Erythroblast (primary cell): Measurements from ENCODE around the gene AKAIN1.
A peak's percentile ranks its signal among the peaks of the same experiment; 100 is the strongest.

Source experiments
- DNase-seq, 2 experiments: peaks; one replicate each; lab custom pipeline; 2025; lab: John Stamatoyannopoulos, UW
- GATA1 ChIP-seq: IDR thresholded peaks from 2 replicates; pipeline ENCODE4 v1.6.1; 2011; ENCODE audit warnings: low read depth, mild to moderate bottlenecking, control low read depth, low read length, moderate library complexity
- POLR2A ChIP-seq: IDR thresholded peaks from 2 replicates; pipeline ENCODE4 v1.6.1; 2011; ENCODE audit warnings: mild to moderate bottlenecking, low read length

AKAIN1 gene, protein sequence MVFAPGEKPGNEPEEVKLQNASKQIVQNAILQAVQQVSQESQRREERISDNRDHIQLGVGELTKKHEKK

DNA sequence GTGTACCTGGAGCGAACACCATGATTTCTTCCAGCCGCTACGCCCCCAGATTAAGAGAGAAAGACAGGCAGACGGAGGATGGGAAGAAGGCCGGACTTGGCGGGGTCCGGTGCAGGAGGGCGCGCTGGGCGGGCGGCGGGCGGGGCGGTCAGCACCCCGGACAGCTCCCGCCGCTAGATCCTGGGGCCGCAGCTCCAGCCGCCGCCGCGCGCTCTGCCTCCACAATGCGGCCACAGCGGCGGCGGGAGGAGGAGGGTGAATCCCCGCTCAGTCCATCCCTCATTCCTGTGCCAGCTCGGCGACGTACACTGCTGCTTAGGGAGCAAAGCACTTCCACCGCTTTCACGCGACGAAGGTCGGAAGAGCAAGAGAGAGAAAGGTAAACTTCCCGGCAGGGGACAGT is at the start of gene AKAIN1:
Gene AKAIN1 (minus strand): TSS at position 226 of the 403 bp plus-strand sequence. CDS start 204 bp downstream, at position 22.
- no peak for TF ChIP-seq GATA1
- peak; percentile 50 for DNase-seq

DNA sequence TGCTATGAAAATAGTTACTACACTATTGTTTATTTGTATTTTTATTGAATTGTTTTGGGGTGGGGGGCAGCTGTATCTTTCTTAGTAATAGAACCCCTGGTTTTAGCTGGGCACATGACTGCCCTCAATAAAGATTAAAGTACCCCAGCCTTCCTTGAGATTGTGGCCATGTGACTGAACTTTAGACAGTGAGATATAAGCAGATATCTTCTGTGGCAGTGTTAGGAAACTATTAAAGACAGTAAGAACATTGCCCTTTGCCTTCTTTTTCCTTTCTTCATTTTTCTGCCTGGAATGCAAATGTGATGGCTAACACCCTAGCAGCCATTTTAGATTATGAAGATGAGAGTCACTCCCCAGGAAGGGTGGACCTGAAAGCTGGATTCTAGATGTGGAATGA is 47.9 kb upstream of the AKAIN1 start:
- DNase-seq, result no peak
- TF ChIP-seq GATA1, result no peak
- TF ChIP-seq POLR2A, result no peak

DNA sequence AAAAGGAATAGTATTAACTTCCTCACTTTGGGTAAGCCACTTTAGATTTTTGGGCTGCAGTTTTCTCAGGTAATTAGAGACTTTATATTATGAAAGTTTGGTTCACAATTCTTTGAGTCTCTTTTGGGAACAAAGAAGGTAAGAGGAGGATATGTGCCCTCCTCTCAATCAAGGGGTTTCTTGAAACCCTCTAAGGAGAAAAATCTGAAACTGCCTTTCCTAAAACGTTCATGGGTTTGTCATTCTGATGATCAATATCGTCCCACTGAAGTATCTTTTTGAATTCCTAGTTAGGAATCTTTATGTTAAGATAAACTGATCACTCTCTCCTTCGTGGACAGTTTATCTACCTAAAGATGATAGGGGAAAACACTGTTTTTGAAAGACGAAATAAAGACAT is 42.4 kb upstream of the AKAIN1 start:
- DNase-seq, result no peak
- TF ChIP-seq GATA1, result no peak
- TF ChIP-seq POLR2A, result no peak

DNA sequence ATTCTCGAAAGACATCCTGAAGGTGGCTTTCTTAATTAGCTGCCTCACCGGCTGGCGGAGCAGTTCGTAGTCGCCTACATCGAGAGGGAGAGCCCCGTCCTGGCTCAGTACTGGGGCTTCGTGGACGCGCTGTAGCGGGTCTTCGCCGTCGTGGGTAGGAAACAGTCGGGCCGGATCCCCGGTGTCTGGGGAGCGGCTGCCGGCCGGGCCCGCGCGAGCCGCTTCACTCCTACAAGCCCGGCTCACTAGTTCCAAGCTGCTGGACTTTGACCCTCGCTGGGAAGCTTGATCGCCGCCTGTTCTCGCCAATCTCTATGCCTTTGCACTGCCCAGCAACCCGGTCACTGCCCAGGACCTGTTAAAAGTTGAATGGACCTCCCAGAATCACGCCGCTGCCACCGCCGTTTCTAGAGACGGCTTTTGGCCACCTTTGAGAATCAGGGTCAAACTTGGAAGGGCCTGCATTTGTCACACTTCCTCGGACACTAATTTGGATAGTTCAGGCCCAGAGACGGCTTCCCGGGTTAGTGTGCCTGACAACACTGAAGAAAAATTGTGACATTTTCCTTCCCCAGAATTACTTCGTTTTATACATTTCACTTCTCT is 41.4 kb upstream of the AKAIN1 start:
- TF ChIP-seq GATA1, result no peak
- TF ChIP-seq POLR2A, result no peak
- DNase-seq, result peak; percentile 80 to 87

DNA sequence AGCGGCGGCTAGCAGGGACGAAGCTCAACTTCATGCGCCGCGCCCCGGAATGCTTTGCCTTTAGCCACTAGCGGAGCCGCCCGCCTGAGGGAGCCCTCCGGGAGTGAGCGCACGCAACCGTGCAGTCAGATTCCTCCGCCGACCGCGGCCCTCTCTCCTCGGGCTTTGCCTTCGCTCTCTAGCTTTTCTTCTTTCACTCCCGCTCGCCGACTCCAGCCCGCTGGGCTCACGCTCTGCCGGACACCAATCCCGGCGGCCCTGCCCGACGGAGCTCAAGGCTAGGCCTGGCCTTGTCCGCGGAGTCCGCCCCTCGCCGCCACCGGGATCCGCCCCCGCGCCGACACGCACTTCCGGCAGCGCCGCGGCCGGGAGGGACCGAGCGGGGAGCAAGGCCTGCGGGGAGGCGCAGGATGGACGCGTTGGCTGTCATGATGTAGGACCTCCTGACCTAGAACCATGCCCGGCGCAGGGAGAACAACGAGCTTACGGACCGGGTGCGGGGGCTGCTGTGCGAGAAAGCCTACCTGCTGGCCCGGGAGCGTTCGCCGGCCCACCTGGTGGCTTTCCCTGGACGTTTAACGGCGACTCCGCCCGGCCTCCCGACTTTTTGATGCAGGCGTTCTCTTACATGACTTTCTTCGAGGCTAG is 40.8 kb upstream of the AKAIN1 start:
- TF ChIP-seq POLR2A (peak; percentile 79), GATA1 (no peak)
- peak; percentile 96 to 98 for DNase-seq

DNA sequence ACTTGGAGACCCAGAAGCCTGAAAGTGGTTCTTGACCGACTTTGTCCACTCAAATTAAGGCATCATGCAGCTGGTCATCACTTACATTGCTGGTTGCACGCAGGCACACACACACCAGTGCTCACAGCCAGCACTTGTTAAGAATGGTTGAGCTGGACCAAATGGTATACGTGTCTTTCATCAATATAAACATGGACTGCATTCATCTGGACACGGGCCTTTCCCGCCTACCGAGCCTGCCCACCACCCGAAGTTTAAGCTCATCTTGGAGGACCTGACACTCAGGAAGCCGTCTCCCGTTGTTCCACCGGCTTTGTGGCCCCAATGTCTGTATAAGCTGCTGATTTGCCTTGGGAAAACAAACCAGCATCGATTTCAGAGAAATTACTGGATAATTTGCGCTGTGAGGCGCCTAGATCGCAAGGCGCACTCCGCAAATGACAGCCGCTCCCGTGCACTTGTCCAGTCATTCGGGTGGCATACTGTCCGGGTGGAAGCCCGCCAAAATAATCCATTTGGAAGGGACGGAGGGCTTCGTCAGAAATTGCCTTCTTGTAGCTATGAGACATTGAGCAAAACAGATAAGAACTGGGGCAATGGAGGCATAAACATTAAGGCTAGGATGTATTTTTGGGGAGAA is 40.1 kb upstream of the AKAIN1 start:
- TF ChIP-seq POLR2A (no peak), GATA1 (no peak)

DNA sequence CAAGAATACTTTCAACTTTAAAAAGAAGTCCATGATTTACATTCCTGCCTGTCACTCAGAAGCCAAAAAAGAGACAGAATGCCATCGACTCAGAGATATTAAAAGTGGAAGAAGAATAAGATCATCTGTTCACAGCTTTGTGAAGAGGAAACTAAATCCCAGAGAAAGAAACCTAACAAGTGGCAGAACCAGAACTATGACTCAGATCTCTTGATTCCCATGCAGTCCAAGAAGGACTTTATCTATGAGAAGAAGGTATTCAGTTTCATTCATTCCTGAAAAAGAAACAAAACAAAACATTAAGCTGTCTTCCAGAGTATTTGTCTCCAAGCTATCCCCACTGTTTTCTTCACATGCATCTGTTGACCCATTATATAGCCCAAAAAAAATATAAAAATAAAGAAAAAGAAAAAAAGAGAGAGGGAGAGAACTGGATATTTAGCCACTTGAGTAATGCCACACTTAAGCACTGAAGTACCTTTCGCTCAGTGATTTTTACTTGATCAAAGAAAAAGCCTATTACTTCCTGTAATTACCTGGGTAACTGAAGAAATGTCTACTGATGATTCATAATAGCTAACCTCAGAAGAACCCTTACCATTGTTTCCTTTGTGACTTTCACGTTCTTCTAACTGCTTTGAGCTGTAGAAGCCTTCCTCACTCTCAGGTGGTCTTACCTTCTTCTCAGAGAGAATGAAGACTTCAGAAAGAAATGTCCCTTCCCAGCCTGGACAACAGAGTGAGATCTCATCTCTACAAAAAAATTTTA is 17.7 kb upstream of the AKAIN1 start:
- no peak for DNase-seq
- no peak for TF ChIP-seq POLR2A
- TF ChIP-seq GATA1, result no peak

More for the DNA sequence above, 40.1 kb upstream of the AKAIN1 start:
- DNase-seq, result no peak

DNA sequence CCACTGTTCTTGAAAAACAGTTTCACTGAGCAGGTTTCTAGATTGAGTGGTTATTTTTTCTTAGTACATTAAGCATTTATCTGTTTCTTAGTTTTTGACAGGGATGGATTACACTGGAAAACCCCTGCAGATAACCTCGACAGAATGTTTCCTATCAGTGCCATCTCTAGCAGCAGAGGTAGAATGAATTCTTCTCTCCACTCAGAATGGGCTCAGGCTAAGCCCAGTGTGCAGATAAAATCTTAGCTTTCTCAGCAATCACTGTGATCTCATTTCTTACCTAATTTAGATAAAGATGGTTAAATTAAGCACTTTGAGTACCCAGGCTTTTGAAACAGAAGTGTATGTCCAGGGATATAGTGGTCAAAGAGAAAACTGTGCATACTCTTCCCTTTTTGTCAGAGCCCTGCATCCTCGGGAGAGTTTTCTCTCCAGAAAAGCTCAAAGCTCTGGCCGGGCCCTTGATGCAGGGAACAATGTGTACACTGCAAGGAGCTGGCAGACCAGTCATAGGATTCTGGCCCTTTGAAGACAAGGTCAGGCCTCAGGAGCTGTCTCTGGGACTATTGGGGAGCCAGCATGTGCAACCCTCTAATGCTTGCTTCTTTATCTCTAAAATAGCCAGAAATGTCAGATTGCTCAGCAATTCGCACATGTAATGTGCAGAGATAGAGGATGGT is 10.6 kb upstream of the AKAIN1 start:
- DNase-seq, result no peak
- TF ChIP-seq GATA1 (no peak), POLR2A (no peak)

DNA sequence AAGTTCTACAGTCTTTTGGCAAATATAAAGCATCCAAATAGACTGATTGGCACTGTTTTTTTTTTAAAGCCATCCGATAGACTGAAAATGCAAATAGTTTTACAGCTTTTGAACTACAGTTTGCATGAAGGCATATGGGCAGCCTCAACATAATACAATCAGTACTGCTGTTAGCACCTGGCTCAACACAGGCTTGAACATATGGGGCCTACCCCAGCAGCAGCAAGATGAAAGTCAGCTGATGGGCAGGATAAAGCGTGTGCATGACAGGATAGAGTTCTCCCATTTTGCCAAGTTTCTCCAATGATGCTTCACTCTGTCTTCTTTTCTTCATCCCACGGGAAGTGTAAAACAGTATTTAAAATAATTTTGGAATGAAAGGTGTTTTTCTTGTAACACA is 1.3 kb upstream of the AKAIN1 start:
- TF ChIP-seq GATA1 (no peak), POLR2A (no peak)
- DNase-seq, result no peak

DNA sequence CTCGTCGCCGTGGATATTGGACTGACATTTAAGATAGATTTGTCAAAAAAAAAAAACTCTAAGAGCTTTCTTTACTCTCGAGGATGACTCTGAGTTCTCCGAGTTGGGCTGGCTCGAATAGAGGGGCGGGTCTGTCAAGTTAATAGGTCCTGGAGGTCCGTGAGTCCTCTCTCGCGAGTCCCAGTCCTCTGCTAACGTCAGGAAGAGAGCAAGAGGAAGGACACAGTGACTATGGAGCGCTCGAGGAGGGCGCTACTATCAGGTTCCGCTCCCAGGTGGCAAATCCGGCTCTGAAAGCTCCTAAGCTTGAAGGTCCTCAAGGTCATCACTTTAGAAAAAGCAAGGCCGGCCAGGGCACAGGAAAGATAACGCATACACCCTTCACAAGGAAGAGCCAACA is 404 bp upstream of the AKAIN1 start:
- TF ChIP-seq POLR2A (no peak), GATA1 (no peak)
- no peak for DNase-seq

DNA sequence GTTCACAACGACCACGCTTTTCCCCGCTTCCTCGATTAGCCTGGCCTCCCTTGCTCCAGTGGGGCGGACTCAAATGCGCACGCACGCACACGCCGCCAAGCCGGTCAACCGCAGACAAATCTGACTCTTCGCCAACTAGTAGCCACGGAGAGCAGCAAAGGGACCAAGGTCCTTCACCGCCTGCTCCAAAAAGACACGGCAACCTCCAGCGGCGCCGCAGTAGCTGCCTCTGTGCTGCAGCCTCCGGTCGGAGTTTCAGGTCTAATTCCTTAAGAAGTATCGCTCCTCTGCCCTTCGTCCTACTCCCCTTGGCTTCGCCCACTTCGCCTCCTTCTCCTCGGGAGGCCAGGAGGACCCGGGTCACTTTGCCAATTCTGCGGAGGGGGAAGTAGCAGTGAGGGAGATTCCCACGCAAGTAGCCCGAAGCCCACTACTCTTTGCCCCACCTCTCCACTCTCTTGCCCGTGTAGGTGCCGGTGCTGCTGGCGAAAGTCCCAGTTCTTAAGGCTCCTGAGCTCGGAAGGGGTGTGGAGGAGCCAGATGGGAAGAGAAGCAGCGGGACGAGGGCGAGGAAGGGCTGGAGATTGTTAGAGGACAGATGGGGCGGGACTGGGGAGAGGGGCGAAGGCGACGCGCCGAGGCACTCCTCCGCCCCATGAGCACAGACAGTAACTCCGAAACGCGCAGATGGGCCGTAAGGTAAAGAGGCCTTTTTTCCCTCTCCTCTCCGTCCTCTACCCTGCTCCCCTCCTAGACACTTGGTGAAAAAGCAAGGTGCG is 615 bp downstream of the AKAIN1 start:
- no peak for TF ChIP-seq POLR2A
- TF ChIP-seq GATA1, result no peak
- DNase-seq, result no peak

DNA sequence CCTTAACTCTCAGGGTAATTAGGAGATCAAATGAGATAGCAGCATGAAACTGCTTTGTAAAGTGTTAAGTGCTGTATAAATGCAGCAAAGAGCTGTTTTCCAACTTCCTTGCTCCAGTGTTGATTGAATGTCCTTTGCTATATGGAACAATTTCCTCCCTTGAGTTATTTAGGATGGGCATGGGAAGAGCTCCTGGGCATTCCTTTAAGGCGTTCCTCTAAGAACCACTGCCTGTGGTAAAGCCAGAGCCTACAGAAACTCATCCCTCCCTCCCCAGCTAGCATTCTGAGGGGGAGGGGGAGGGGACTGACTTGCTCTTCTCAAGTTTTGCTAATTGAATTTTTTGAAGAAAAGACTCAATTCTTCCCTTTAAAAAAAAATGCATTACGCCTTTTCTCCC is 1.4 kb downstream of the AKAIN1 start:
- no peak for DNase-seq
- TF ChIP-seq GATA1, result no peak
- no peak for TF ChIP-seq POLR2A
